RWPE1 (cell line): ENCODE results near the gene CCN5.

ENCODE experiments used
- CTCF ChIA-PET: fragments of 350-600 bp; sonication (Branson Sonifier 250); formaldehyde crosslinking; extraction: SDS; loops from one replicate; lab custom pipeline; 2021; lab: Yijun Ruan, JAX
- POLR2A ChIA-PET: fragments of 400-600 bp; formaldehyde crosslinking; extraction: SDS; loops from one replicate; lab custom pipeline; 2020; ENCODE audit warnings: antibody characterized with exemption; ENCODE audit not compliant: low non-redundant PET; lab: Yijun Ruan, JAX
- DNase-seq: peaks from one replicate; pipeline ENCODE4 v3.0.0; 2012; ENCODE audit warnings: low spot score
- H3K27ac ChIP-seq: fragments of 450-650 bp; 2 replicates; pipeline ENCODE4 v1.5.1; 2017
- CTCF ChIP-seq: fragments of 450-650 bp; conservative IDR thresholded peaks from 2 replicates; pipeline ENCODE4 v1.5.1; 2017; ENCODE audit warnings: low read depth, mild to moderate bottlenecking

The CCN5 gene

GRCh38 chr20:44681796-44682566, 33.2 kb upstream of the CCN5 start:
- no peak for TF ChIP-seq CTCF
- DNase-seq = no peak
- no peak overlapping the region for H3K27ac ChIP-seq
- CTCF ChIA-PET = interaction anchor here (0.6 to 6.2 kb wide), 9 partner anchors 14 to 471 kb away, joined by 3 to 184 read pairs (median 17); partner anchors contain the start of gene ADA
- POLR2A ChIA-PET = interaction anchor here (1.6 kb wide), 1 partner anchor 51 kb away, joined by 5 read pairs; no protein-coding TSS in a partner anchor

- CTCF ChIA-PET = interaction anchor here (0.5 to 6.2 kb wide), 51 partner anchors 15 to 1237 kb away, joined by 3 to 184 read pairs (median 3); partner anchors contain the start of gene ADA
These were observed 31.7 kb upstream of the CCN5 start for GRCh38 chr20:44683263-44684046.

GRCh38 chr20:44684047-44684967, 30.9 kb upstream of the CCN5 start:
- no peak for TF ChIP-seq CTCF
- ChIA-PET CTCF (interaction anchor here (0.5 to 6.2 kb wide), 51 partner anchors 11 to 621 kb away, joined by 3 to 184 read pairs (median 4); partner anchors contain the start of gene ADA), POLR2A (interaction anchor here (0.6 to 1.0 kb wide), 2 partner anchors 32 to 158 kb away, joined by 3 to 8 read pairs; no protein-coding TSS in a partner anchor)

More at GRCh38 chr20:44683263-44684046, 31.7 kb upstream of the CCN5 start:
- peak; percentile 94 for TF ChIP-seq CTCF
- H3K27ac ChIP-seq = no peak overlapping the region
- POLR2A ChIA-PET = interaction anchor here (0.6 to 1.0 kb wide), 2 partner anchors 31 to 38 kb away, joined by 3 to 12 read pairs; no protein-coding TSS in a partner anchor
- peak; percentile 93 for DNase-seq

GRCh38 chr20:44686934-44687333, 28.2 kb upstream of the CCN5 start:
- TF ChIP-seq CTCF = no peak
- DNase-seq = no peak
- ChIA-PET CTCF (interaction anchor here (6.2 kb wide), 1 partner anchor 45 kb away, joined by 184 read pairs; no protein-coding TSS in a partner anchor), POLR2A (no interaction called here)
- no peak overlapping the region for H3K27ac ChIP-seq

More at GRCh38 chr20:44684047-44684967, 30.9 kb upstream of the CCN5 start:
- no peak for DNase-seq
- no peak overlapping the region for H3K27ac ChIP-seq

GRCh38 chr20:44688053-44688625, 27.0 kb upstream of the CCN5 start:
- DNase-seq = no peak
- ChIA-PET POLR2A (no interaction called here), CTCF (interaction anchor here (0.6 to 6.2 kb wide), 3 partner anchors 44 to 292 kb away, joined by 3 to 184 read pairs (median 4); partner anchors contain the start of gene TOMM34)
- no peak for TF ChIP-seq CTCF
- no peak overlapping the region for H3K27ac ChIP-seq
